Activated B cell treated with CpG ODN at 0.5 μM for 24 hours (primary cell): ENCODE data around the gene OXSM. TPM values are rescaled to one million over a fixed set of nuclear protein-coding genes. Genes with fewer than 3 reads are reported as not detected.

Source experiments
- ATAC-seq: fragments of 200-7000 bp; cut with Tn5 transposase; one replicate; pipeline ENCODE4 v1.10.0; 2021; ENCODE audit warnings: low read depth, mild to moderate bottlenecking, moderate library complexity
- CTCF ChIA-PET: fragments of 350-600 bp; sonication (Branson Sonifier 250); formaldehyde crosslinking; loops from one replicate; lab custom pipeline; 2021; ENCODE audit warnings: antibody characterized with exemption; lab: Charles Lee
- POLR2A ChIA-PET: fragments of 350-600 bp; sonication (Branson Sonifier 250); formaldehyde crosslinking; loops from one replicate; lab custom pipeline; 2021; ENCODE audit warnings: antibody characterized with exemption; lab: Charles Lee
- DNase-seq: peaks from one replicate; pipeline ENCODE4 v3.0.0; 2022
- H3K27ac Mint-ChIP-seq: one replicate; pipeline ENCODE4 v1.8.0; 2020; ENCODE audit warnings: mixed read lengths
- H3K27me3 Mint-ChIP-seq: one replicate; pipeline ENCODE4 v1.8.0; 2021; ENCODE audit warnings: mixed read lengths
- H3K36me3 Mint-ChIP-seq: one replicate; pipeline ENCODE4 v1.8.0; 2021; ENCODE audit warnings: low read depth, mixed read lengths
- H3K4me1 Mint-ChIP-seq: one replicate; pipeline ENCODE4 v1.8.0; 2021; ENCODE audit warnings: mixed read lengths
- H3K4me3 Mint-ChIP-seq: one replicate; pipeline ENCODE4 v1.8.0; 2020; ENCODE audit warnings: mild to moderate bottlenecking, mixed read lengths
- H3K9me3 Mint-ChIP-seq: one replicate; pipeline ENCODE4 v1.8.0; 2020; ENCODE audit warnings: mixed read lengths
- intact Hi-C: fragments of 100-400 bp; cut with micrococcal nuclease; formaldehyde crosslinking; loops from one replicate; pipeline ENCODE4 v1.15.1; 2024
- total RNA-seq: library from RNA; stranded (reverse); gene quantifications from 2 replicates; pipeline ENCODE4 v1.2.3, GENCODE V29; 2022
- TF ChIP-seq, protein P1 (sequence below): fragments of 200-600 bp; IDR thresholded peaks from one replicate; pipeline ENCODE4 v1.8.0; 2022; ENCODE audit warnings: antibody characterized with exemption, mild to moderate bottlenecking

The OXSM gene
- total RNA-seq, 1 donor from 2014 or later: 12.6 TPM

- no peaks in the 10 kb centered on the region for H3K4me1 Mint-ChIP-seq
- ChIA-PET POLR2A (no interaction called here), CTCF (no interaction called here)
Measured at GRCh38 chr3:25823314-25823713, 33.4 kb downstream of the OXSM start.

GRCh38 chr3:25826510-25826909 lies 36.6 kb downstream of the OXSM start:
- Mint-ChIP-seq H3K36me3 (no peaks in the 10 kb centered on the region), H3K4me1 (peaks cover 1% of the 10 kb centered on the region), H3K9me3 (peaks cover 8% of the 10 kb centered on the region), H3K27me3 (peaks cover 2% of the 10 kb centered on the region), H3K27ac (no peak overlapping the region), H3K4me3 (no peak overlapping the region)
- TF ChIP-seq, protein P1, sequence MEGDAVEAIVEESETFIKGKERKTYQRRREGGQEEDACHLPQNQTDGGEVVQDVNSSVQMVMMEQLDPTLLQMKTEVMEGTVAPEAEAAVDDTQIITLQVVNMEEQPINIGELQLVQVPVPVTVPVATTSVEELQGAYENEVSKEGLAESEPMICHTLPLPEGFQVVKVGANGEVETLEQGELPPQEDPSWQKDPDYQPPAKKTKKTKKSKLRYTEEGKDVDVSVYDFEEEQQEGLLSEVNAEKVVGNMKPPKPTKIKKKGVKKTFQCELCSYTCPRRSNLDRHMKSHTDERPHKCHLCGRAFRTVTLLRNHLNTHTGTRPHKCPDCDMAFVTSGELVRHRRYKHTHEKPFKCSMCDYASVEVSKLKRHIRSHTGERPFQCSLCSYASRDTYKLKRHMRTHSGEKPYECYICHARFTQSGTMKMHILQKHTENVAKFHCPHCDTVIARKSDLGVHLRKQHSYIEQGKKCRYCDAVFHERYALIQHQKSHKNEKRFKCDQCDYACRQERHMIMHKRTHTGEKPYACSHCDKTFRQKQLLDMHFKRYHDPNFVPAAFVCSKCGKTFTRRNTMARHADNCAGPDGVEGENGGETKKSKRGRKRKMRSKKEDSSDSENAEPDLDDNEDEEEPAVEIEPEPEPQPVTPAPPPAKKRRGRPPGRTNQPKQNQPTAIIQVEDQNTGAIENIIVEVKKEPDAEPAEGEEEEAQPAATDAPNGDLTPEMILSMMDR: no peak
- ChIA-PET POLR2A (no interaction called here), CTCF (no interaction called here)
- ATAC-seq (no peak), DNase-seq (no peak)
- intact Hi-C loops: no loop called here

More at GRCh38 chr3:25823314-25823713, 33.4 kb downstream of the OXSM start:
- H3K9me3 Mint-ChIP-seq: no peaks in the 10 kb centered on the region
- no peak for ATAC-seq
- H3K4me3 Mint-ChIP-seq: no peak overlapping the region
- intact Hi-C loops: no loop called here
- H3K27ac Mint-ChIP-seq: no peak overlapping the region
- no peak for DNase-seq
- no peaks in the 10 kb centered on the region for H3K36me3 Mint-ChIP-seq
- peaks cover 2% of the 10 kb centered on the region for H3K27me3 Mint-ChIP-seq
- TF ChIP-seq, protein P1: no peak

DNA sequence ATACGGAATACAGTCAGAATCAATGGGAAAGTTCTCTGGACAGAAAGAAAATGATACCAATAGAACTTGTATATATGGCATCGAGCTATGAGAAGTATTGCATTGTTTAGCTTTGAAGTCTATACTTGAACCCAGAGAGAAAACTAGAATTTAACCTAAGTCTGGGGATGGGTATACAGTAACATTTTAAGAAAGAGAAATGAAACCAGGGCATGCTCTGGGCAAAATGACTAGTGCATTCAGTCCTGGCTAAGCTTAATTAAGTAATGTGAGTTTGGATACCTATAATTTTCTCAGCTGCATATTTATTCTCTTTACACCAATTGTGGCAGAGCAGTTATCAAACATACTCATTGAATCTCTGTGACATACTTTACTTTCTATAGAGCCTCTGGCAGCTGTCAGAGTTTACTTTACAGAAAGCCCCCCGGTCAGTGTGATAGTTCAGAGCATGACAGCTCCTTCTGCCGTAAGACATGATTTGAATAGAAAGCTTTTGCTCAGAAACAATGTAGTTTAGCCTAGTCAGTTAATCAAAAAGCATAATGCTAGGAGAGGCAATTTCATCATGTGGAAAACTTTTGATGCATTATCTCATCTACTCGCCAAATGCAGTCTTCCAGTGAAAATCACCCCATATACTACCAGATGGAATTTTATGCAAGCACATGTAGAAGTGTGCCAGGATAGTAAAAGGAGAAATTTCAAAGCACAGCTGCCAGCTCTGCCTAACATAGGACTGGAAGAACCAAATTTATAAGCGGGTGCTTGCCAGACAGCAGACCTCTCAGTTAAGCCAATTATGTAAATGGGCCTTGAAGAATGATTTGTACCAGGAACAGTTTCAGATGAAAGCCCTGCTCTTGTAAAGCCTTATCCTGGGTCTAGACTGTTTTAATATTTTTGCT lies 40.7 kb downstream of the OXSM start:
- ChIA-PET CTCF (interaction anchor here (0.6 kb wide), 1 partner anchor 182 kb away, joined by 3 read pairs; no protein-coding TSS in a partner anchor), POLR2A (no interaction called here)
- intact Hi-C loops: no loop called here
- ATAC-seq (no peak), DNase-seq (no peak)
- TF ChIP-seq, protein P1: no peak
- H3K4me1 Mint-ChIP-seq: peaks cover 6% of the 10 kb centered on the region
- peaks cover 8% of the 10 kb centered on the region for H3K9me3 Mint-ChIP-seq
- no peak overlapping the region for H3K4me3 Mint-ChIP-seq
- no peaks in the 10 kb centered on the region for H3K36me3 Mint-ChIP-seq
- H3K27ac Mint-ChIP-seq: no peak overlapping the region
- H3K27me3 Mint-ChIP-seq: no peaks in the 10 kb centered on the region

DNA sequence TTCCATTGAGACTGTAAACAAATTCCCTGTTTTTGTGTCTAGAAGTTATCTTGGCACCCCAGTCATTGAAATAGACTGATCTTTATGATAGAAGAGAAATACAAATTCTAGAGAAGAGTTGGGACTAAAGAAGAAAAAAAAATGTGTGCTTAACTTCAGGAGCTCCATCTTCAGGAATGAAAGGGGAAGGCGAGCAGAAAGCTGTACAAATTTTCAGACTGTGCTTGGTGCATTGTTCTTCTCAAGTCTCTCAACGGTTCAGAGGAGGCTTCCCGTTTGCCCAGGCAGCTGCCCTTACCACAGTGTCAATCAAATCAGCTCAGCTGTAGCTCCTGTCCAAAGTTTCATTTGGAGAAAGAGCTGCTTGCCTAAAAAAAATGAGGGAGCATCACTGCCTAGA lies 41.7 kb downstream of the OXSM start:
- Mint-ChIP-seq H3K9me3 (peaks cover 8% of the 10 kb centered on the region), H3K4me3 (no peak overlapping the region), H3K36me3 (no peaks in the 10 kb centered on the region), H3K27ac (no peak overlapping the region), H3K27me3 (no peaks in the 10 kb centered on the region), H3K4me1 (peaks cover 6% of the 10 kb centered on the region)
- DNase-seq (no peak), ATAC-seq (no peak)
- ChIA-PET CTCF (interaction anchor here (1.0 kb wide), 1 partner anchor 25 kb away, joined by 3 read pairs; no protein-coding TSS in a partner anchor), POLR2A (no interaction called here)
- intact Hi-C loops: no loop called here
- TF ChIP-seq, protein P1: no peak

DNA sequence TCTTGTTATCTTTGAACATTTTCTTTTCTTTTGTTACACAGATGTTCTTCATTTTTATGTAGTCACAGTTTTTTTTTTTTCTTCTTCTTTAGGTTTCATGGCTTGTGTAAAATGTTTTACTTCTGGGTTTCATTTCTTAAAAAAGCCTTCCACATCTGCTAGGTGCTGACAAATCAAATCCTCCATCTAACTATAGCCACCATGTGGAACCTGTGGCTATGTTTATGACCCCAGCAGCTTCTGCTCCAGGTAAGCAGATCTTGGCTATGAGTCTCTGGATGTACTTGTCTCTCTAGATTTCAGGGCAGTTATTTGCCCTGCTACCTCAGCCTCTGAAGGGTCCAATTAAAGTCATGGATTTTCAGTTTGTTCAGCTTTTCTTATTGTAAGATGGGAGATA lies 44.5 kb downstream of the OXSM start:
- ATAC-seq: no peak

More for the DNA sequence above, 44.5 kb downstream of the OXSM start:
- intact Hi-C loops: no loop called here
- no peak overlapping the region for H3K4me3 Mint-ChIP-seq
- CTCF ChIA-PET: interaction anchor here (1.4 kb wide), 1 partner anchor 187 kb away, joined by 5 read pairs; no protein-coding TSS in a partner anchor
- no peaks in the 10 kb centered on the region for H3K36me3 Mint-ChIP-seq
- no peak for DNase-seq
- TF ChIP-seq, protein P1: no peak
- peaks cover 2% of the 10 kb centered on the region for H3K27me3 Mint-ChIP-seq
- H3K9me3 Mint-ChIP-seq: peaks cover 4% of the 10 kb centered on the region
- H3K4me1 Mint-ChIP-seq: peaks cover 6% of the 10 kb centered on the region
- no peak overlapping the region for H3K27ac Mint-ChIP-seq
- POLR2A ChIA-PET: no interaction called here
